ENCODE measurements around the gene NRXN3.

NRXN3 gene

DNA sequence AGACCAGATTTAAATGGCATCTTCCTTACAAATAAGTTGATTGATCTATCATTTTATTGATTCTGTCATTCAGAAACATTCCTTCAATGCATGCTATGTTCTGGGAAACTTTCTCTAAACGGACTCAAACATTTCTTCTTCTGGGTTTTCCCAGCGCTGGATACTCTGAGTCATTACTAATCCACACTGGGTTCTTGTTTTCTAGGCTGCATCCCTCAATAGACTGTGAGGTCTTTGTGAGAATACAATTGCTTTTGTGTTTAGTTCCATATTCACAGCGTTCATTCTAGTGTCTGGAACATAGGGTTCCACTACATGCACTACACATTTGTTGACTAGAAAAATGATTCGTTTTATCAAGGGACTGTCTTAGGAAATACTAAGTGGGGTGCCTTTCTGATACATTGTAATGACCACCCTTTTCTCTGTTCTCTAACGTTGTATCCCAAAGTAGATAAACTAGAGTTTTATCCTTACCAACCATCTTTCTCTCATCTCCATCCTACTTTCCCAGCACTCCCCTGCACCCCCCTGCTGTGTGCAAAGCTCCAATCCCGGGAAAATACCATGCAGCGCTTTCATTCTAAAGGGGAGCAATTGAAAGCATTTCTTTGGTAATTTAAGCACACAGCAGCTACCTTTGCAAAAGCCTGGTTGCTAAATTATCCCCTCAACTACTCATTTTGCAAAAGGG, 1162.5 kb downstream of the NRXN3 start:
- no peak for DNase-seq

DNA sequence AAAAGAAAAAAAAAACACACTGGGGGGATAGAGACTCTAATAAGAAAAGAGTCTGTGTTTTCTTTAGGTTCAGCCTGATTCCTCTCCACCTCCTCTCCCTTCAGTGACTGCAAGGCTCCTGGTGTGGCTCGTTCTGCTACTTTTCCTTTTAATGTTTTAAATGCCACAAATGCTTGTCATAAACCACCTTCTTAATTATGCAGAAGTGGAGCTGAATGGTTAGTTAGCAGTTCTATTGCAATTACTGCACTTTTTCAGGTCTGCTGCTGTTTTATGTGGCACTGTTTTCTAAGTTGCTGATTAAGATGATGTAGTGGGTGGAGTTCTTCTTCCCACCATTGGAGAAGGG, 1163.0 kb downstream of the NRXN3 start:
- no peak for DNase-seq

DNA sequence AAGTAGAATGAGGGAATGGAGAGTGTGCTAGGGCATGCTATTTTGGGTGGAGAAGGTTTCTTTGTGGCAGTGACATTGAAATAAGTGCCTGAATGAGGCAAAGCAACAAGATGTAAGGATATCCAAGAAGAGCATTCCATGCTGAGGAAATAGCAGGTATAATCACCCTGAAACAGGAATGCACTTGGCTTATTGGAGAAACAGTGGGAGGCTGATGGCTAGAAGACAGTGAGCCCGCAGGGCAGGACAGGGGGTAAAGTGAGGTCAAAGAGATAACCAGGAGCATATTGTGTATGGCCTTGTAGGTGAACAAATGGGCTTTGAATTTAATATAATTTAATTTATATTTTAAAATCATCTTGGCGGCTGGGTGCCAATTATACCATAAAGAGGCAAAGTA, 1164.1 kb downstream of the NRXN3 start:
- no peak for DNase-seq

DNA sequence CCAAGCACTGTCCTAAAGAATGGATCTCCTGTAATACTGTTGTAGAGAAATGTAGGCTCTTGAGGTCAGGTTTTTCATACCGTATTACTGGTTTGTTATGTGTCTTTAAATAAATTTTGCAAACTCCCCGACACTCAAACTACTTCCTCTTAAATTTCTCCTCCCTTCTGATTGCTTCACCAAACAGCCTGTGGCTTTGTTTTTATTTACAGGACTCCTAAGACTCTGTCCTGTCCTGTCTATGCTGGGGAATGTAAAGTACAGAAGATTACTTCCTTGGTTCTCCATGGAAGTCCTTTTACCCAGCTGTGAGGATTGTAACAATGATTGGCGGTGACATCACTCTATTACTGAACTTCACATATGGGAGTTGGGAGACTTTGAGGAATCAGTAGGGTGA, 1167.6 kb downstream of the NRXN3 start:
- DNase-seq, result no peak

DNA sequence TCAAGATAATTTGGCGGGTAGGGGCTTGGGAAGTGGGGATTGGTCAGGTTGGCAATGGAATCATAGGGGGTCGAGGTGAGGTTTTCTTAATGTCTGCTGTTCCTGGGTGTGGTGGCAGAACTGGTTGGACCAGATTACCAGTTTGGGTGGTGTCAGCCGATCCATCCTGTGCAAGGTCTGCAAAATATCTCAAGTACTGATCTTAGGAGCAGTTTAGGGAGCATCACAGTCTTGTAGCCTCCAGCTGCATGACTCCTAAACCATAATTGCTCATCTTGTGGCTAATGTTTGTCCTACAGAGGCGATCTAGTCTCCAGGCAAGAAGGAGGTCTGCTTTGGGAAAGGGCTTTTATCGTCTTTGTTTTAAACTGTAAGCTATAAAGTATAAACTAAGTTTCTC, 1172.8 kb downstream of the NRXN3 start:
- no peak for DNase-seq

DNA sequence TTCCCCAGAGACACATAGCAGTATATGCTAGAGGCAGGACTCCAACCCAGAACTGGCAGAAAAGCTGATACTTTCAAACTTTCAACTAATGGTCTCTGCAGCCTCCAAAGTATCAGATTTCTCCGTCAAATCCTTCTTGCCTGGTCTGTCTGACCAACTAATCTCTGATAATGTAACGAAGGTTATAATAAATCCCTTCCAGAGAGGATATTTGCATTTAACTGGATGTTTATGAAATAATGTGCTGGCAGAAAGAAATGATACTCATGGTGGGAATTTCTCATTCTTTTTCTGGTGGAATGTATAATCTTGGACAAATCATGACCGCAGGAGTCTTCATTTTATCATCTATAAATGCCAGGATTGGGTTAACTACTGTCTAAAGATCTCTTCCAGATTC, 1180.8 kb downstream of the NRXN3 start:
- DNase-seq, result no peak

DNA sequence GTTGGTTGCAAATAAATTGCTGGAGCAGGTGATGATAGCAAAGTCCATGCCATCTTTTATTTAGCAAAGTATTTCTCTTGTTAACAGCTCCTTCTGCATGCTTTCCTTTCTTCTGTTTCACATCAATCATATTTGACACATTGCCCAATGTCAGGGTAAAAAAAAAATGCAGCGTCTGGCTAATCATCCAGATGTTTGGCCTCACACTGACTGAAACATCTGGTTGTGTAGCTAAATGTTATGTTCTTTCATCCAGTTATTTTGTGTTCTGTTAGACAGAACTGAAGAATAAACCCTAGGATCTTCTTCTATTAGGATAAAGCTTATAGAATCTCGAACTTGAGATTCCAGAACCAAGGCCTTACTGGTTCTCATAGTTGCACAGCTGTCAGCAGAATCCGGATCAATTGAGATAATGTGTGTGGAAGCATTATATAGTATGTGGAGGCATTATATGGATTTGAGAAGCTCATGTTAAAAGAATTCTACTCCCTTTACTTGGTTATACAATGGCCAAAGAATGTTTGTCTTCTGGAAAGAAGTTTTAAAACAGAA, 1182.0 kb downstream of the NRXN3 start:
- DNase-seq, result no peak

DNA sequence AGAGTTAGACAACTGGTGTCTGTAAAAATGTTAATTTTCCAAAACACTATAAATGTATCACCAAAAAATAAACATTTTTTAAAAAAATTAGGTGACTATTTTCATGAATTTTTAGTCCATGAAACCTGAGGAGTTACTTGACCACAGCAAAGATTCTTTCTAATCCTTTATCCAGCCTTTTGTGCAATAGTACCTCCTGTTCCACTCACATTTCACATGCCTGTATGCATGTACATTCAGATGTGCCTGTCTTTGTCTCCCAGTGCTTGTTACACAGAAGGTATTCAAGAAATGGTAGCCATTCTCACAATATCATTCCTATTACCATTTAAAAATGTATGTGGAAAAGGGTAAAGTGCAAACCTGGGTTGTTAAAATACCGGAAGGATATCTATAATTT, 1184.2 kb downstream of the NRXN3 start:
- DNase-seq, result no peak

DNA sequence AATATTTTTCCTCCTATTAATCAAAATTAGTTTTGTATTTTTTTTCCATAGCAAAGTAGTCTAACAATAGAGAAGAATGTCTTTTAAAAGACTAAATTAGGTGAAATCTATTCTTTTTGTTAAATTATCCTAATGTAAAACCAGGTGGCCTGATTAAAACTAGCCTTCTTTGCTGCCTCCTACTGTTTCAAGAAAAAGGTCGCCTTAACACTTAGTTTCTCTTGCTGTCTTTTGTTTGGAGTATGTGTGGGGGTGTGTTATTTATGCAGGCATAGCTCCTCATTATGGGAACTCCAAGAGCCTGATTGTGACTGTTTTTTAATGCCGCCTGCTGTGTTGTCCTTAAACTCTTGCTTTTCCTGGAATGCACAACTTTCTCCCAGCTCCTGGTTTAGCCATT, 1185.9 kb downstream of the NRXN3 start:
- DNase-seq, result no peak

DNA sequence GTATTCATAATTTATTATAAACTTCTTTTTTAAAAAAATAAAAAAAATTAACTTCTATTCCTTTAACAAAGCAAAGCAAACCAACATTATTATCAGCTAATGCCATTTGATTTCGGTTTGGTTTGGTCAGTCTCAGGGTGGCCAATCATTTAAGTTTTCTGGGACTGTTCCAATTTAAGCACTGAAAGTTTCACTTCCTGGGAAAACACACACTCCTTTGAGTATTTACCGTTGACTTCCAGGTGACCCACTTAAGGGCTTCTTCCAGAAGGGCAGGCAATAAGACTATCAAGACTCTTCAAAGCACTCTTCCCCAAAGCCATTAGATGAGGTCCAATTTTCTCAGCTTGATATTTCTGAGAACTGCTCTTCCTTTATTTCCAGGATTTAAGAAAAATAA, 1187.1 kb downstream of the NRXN3 start:
- no peak for DNase-seq

DNA sequence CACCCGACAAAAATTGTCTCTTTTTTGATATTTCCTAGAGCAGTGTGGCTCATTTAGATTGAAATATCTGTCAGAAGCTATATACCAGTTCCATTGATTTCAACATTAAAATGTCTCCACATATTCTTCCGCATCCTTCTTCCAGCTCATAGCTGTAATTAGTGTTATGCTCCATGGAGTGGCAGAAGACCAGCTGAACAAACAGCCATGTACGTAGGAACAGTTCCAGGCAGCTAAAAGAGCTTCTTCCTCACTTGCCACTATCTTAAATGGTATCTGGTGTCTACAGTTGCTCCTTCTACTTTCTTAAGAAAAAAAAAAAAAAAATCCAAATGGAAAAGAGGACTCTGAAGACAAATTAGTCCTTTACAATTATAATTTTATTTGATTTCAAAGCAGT, 1193.1 kb downstream of the NRXN3 start:
- DNase-seq, result no peak

DNA sequence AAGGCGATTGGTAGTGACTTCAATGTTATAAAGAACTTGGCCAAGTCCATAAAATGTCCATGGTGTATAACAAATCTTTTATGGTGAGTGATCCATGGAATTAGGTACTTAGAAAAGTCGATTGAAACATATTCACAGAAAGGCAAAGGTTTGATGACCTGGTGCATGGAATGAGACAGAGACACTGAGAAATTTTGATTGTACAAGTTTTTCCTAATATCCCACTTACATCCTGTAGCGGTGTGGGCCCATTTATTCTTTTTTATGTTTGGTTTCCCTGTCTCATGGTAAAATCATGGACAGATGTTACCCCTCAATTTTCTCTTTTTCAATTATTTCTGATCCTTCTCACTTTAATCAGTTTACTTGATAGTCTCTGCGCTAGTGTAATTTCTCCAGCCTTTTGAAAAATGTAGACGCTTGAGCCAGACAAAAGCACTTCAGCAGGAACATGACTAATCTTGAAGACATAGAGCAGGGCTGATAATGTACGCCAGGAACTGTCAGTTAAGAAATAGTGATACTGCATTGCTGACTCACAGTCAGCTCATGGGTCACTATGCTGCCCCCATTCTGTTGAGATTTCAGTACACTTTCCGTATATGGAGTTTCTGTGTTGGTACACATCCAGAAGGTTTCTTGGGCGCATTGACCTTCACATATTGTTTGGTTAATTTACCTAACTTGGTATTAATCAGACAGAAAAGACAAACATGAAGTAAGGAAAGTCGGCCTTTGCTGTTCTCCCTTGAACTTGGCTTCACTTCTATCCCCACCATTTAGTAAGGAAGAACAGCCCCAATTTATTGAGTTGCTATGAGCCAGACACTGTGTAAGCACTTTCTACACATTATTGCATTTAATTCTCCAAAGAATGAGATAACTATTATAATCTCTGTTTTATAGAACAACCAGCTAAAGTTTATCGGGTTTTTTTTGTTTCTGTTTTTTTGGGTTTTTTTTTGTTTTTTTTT, 1199.5 kb downstream of the NRXN3 start:
- DNase-seq, result no peak

DNA sequence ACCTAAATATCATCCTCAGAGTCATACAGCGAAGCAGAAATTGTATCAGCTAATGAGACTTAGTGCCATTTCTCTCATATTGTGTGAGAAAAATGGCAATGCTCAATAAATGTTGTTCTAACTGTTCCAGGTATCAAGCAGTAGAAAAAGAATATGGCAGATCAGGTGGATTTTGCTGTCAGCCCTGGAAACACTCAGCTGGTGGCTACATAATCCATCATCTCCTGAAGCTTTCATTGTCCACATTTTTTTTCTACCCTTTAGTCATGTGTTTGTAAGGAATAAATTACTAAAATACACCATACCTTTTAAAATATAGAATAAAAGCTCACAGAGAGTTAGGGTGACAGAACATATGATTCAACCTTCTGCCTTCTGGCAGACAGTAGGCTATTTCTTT, 1200.8 kb downstream of the NRXN3 start:
- no peak for DNase-seq

DNA sequence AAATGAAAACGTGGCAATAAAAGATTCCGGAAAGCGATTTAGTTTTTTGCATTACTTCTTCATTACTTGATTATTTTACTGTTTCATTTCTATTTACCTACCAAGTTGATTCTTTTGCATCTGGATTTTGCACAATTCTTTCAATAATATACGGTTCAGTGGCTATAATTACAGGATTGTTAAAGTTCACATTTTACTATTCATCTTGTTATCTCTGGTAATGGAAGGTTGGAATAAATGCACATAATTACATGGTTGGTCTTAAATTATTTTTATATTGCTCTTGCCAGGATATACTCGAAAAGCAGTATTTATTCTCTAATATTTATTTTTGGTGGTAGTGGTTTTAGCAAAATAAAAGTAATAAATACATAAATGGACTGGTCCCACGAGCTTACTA, 1203.3 kb downstream of the NRXN3 start:
- DNase-seq, result no peak

DNA sequence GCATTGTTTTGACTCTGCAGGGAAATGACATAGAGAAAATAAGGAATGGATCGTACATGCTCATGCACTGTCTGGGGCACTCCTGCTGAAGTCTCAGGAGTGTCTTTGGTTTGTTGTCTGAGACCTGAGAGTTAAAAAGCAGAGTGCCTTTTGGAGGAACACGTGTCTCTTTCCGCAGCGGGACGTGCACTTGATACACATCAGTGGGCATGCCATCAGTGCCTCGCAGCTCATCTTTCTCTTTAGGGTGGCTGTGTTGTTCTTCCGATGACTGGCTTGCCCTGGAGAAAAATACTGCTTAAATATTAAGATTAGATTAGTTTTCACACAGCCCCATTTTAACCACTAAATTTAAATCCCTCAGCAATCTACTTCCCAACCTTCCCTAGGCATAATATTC, 1205.2 kb downstream of the NRXN3 start:
- DNase-seq, result no peak

DNA sequence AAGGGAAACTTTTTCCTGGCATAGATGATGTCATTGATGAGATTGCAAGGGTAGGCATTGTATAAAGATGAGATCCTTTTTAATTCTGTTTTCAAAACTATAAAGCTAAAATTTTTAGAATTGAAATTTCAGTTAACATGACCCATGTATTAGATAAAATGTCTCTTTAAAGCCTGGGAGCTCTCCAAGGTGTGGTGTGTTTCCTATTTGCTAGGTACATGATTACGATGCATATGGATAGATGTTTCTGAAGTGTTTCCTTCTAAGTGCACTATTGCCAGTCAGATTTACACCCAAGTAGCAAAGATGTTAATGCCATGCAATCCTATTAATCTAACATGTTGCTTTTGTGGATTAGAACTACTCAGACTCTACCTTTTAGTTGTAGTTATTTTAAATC, 1206.4 kb downstream of the NRXN3 start:
- DNase-seq, result no peak

DNA sequence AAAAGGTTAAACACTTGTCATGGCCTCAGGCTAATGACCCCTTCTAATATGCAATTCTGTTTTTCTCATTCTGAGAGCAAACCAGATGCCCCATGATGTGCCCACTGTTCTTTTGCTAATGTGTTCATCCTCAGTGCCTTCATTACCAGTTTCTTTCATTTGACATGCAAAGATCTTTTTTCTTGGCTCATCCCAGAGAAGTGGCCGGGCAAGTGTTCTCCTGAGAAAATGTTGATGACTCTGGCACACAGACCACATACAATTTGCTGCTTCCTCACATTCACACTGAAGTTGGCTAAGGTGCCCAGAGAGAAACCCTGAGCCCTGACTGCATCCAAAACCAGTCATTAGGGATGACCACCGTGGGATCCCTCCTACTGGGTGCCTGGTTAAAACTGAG, 1207.8 kb downstream of the NRXN3 start:
- no peak for DNase-seq

DNA sequence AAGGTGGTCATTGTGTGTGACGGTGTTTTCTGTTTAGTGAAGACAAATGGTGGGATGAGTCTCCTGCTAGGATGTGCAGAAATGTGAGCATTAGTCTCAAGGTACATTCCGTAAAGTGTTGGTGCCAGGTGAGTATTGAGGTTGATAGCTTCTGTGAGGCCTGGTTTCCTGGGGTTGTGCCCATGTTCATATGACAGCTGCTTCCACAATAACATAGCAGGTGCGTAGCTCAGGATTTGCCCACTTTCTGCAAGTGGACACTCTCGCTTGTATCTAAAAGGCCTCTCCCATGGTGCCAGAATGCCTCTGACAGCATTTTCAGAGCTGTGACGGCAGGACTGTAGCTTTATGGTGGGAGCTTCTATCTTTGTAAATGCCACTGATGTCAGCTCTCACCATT, 1209.1 kb downstream of the NRXN3 start:
- DNase-seq, result no peak

DNA sequence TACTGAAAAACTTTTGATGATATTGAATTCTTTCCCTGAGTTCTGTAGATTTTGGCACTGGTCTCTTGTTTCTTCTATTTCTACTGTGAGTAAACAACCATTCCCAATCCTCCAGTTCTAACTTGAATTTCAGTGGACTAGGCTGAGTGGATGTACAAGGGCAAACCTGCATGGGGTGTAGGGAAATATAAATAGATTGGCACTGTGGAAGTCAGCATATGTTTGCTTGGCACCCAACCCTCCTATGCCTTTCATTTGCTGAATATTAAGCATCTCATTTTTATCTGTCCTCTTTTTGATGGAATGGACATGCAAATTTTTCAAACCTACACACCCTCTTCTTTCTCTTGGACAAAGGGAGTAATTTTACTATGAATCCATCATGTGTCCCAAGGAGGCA, 1212.9 kb downstream of the NRXN3 start:
- DNase-seq, result no peak

DNA sequence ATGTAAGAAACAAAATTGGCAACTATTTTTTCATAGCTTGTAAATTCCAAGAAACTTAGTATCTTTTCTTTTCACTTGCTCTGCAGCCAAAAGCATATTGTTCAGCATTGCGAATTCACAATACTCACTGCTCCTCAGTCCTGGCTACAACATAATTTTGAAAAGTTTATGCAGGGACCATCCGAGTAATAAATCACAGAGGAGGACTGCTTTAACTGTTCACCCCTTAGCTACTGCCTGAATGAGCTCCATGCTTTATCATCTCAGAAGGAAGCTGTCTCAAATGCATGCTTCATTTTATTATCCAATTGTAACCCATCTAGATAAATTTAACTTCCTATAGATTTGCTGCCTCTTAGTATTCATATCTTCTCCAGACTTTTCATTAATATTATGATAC, 1213.3 kb downstream of the NRXN3 start:
- no peak for DNase-seq

DNA sequence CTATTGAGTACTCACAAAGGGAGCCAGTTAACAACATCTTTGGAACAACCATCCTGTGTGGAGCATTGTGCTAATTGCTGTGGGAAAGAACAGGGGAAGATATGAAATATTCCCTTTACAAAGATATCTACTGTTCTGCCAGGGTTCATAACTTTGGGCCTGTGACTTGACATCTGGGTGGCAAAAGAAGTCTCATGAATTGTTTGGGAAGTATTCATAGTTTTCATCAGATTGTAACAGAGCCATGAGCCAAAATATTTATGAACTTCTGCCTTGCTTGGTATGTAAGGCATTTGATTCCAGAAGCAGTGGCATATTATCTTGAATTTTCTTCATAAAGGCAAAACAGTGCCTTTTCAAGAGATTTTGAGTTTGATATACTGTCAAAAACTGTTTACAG, 1224.9 kb downstream of the NRXN3 start:
- no peak for DNase-seq

DNA sequence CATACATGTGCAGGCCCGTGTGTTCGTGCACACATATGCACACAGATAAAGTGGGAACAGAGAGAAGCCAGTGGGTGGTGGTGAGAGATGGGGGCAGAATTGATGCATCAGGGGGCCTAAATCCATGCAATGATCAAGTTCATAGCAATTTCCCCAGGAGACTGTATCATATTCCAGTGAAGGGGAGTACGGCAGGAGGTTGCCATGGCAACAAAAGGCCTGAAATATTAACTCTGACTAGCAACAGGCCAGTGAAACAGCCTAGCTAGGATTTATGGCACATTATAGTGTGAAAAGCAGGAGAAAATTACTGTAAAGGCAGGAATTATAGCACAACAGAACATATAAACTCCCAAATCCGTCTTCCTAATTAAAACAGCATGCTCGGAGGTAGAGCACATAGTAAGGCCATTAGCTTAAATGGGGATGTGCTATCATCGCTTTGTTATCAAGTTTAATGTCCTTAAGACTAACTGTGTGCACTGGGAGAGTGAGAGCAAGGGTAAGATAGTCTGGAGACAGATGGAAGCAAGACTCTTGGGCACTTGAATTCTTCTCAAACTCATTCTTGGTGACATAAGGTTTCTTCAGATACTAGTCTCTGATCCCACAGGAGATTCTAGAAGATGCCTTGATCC, 1234.8 kb downstream of the NRXN3 start:
- DNase-seq, result no peak

DNA sequence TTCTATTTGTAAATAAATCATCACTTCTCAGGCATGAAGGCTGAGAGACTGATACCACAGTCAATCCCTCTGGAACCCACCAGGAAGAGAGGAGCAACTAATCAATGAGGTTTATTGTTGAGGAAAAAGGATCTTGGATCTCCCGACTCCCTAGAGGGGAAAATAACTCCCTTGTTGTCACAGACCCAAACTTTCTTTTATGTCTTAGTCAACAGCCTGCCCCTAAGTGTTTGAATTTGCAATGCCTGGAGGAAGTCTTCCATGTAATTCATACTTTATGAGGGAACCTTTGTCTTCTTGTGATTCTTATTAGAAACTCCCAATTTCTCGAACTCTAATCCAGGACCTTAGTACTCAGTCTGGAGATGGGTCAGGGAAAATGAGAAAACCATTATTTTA, 1235.3 kb downstream of the NRXN3 start:
- no peak for DNase-seq

DNA sequence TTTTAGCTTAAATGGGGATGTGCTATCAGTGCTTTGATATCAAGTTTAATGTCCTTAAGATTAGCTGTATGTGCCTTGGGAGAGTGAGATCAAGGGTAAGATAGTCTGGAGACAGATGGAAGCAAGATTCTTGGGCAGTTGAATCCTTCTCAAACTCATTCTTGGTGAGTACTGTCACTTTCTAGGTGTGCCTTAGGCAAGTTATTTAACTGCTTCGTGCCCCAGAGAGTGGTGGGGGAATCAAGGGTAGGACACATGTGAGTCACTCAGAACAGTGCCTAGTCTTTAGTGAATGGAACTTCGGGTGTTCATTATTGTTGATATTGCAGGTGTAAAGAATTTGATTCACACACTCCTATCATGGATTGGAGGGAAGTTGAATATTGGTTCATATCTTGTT, 1237.4 kb downstream of the NRXN3 start:
- no peak for DNase-seq
